SU-DHL-6 (cell line): Measurements from ENCODE around the gene NDST4.

Experiments used
- CTCF ChIP-seq: fragments of 200-600 bp; sonication (generic); IDR thresholded peaks from one replicate; pipeline ENCODE4 v1.5.1; 2017; ENCODE audit warnings: antibody characterized with exemption, mild to moderate bottlenecking, low read length, moderate library complexity; ENCODE audit not compliant: insufficient read depth, poor library complexity, severe bottlenecking
- EZH2phosphoT487 ChIP-seq: fragments of 200-600 bp; sonication (generic), shearing (Covaris generic); conservative IDR thresholded peaks from 2 replicates; pipeline ENCODE4 v1.6.1; 2018; ENCODE audit warnings: mild to moderate bottlenecking, antibody characterized with exemption, low read length, moderate library complexity, mixed read lengths

GRCh38 chr4:115152081-115152480 lies 38.7 kb upstream of the NDST4 start:
- TF ChIP-seq CTCF (no peak), EZH2phosphoT487 (no peak)
